Measurements from ENCODE around the gene CLDN9.

The CLDN9 gene

DNA sequence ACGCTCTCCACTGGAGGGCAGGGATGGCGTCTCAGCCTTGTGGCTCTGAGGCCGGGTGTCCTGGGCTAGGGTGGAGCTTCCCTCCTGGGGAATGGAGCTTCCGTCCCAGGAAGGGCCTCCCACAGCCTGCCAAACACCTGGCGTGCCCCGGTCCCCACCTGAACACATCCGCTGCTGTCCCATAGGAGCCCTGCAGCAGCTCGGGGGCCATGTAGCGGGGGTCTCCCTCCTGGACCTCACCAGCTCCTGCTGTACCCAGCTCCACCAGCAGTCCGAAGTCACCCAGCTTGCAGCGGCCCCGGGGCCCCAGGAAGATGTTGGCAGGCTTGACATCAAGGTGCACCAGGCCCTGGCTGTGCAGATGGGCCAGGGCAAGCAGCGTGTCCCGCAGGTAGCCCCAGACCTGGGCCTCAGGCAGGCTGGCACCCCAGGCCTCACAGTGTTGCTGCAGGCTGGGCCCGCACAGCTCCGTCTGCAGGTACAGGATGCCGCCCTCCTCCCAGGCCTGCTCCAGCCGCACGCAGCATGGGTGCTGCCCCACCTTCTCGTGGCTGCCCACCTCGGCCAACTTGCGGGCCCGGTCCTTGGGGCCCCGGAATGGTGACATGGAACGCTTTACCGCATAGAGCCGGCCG lies 37.4 kb upstream of the CLDN9 start:
- DNase-seq = no peak

DNA sequence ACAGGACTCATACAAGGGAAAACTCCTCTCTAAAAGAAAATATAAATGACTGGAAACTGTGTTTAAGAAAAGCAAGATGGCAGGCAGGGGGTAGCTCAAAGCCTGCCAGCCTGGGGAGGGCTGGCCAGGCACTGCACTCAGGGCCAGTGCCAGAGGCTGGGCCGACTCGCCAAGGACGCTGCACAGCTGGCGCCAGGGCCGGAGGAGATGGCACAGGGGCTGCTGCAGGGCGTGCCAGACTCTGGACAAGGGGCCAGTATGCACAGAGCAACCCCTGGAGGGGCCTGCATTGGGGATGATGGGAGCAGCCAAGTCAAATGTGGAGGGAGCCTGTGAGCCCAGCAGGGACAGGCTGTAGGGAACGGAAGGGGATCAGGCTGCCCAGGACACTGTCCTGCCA lies 36.5 kb upstream of the CLDN9 start:
- no peak for DNase-seq

DNA sequence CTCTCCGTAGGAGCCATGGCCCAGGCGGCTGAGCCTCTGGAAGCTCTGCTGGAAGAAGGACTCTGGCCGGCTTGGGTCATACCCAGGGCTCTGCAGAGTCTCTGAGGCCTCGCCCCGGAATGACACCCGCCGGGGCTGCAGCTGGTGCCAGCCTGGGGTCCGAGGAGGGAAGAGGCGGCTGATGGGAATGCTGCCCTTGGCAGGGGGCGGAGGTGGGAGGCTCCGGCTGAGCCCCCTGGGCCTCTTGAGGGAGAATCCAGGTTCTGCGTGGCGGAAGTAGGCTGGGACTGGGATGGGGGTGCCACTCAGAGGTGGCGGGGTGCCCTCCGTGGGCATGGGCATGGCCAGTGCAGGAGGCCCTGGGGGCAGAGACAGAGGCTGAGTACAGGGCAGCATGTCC lies 36.0 kb upstream of the CLDN9 start:
- DNase-seq = no peak

DNA sequence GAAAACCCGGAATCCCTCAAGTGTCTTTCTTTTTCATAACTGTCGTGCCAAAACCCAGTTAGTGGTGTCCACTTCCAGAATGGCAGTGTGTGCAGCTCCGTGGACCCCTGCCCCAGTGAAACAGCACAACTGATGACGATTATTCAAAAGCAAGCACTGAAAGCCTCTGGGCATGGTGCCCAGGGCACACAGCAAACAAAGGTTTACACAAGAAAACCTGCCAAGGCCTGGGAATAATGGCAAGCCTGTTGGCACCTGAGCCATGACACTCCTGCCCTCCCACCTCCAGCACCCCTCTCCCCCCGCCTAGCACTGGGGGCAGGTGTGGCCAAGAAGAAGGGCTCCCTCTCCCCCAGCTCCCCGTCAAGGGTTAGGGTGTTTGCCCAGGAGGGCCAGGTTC lies 35.3 kb upstream of the CLDN9 start:
- DNase-seq = no peak

DNA sequence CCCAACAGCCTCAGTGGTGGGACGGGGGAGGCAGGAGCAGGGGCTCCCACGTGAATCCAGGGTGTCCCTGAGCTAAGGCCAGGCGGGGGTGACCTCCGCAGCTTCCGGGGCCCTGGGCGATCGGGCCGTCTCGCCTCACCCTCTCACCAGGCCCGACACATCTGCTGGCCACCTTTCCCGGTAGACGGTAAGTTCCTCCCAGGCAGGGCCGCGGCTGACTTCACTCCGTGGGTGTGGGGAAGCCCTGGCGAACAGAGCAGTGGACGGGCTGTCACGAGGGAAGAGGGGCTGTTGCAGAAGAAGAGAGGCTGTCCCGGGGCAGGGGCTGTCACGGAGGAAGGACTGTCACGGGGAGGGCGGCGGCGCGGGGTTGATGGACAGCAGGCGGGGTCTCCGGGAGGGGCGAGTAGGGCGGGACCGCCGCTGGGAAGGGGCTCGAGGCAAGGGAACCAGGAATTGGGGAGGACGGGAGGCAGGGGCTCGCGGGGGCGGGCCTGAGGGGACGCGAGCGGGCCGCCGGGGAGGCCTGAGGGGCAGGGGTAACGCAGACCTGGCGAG lies 33.0 kb upstream of the CLDN9 start:
- DNase-seq = no peak

DNA sequence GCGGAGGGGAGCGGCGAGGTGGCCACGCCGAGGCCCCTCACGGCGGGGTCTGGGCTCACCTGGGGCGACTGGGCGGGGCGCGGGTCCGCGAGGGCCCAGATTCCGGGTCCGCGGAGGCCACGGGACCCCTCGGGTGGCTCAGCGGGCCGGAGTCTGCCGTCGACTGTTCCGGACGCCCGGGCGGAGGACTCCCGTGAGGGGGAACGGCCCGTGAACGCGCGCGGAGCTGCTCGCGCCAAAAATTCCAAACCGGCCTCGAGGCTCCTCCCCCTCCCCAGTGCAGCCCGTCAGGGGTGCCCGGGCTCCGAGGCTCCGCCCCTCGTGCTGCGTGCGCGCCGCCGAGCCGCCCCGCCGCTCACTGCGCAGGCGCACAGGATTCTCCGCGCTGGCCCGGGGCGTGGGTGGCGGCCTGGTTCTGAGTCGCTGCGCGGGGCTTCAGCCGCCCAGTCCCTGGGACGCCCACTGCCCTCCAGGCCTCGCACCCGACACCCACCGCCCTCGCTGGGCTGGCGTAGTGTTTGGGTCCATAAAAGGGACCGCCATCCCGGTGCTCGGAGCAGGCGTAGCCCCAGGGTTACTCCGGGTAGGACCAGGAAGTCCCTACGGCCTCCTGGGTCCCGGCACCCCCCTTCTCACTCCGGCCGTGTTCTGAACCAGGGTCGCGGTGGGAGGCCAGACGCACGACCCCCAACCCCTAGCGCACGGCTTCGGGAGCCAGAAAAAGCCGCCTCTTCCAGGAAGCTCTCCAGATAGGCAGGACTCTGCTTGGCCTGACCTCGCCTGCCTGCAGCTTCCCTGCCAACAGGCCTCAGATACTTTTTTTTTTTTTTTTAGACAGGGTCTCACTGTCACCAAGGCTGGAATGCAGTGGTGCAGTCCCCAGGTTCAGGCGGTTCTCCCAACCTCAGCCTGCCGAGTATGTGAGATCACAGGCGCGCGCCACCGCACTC lies 32.2 kb upstream of the CLDN9 start, which contains the start of gene PKMYT1:
Gene PKMYT1, minus strand, starts transcription at position 220 of the 950 bp plus-strand sequence. CDS start 789 bp downstream, outside the sequence.
- DNase-seq = peak; percentile 87

DNA sequence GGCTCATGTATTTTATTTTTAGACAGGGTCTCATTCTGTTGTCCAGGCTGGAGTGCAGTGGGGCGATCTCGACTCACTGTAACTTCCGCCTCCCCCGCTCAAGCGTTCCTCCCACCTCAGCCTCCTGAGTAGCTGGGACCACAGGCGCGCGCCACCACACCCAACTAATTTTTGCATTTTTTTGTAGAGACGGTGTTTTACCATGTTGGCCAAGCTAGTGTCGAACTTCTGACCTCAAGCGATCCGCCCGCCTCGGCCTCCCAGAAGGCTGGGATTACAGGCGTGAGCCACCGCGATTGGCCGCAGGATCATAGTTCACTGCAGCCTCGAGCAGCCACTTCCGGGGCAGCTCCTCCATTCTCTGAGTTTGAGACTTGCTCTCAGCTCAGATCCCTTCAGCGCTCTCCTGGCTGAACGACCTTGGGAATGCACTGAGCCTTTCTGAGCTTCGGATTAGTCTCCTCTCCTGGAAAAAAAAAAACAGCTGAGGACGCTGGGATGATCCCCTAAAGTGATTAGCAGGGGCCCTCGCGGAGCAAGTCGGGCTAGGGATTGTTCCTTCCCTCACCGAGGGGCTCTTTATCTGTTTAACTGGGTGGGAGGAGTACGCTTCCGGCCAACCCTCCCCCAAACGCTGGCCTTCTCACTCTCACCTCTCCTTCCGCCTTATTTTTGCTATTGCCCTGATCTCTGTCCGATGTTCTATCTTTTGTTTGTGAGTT lies 31.4 kb upstream of the CLDN9 start:
- DNase-seq = no peak

DNA sequence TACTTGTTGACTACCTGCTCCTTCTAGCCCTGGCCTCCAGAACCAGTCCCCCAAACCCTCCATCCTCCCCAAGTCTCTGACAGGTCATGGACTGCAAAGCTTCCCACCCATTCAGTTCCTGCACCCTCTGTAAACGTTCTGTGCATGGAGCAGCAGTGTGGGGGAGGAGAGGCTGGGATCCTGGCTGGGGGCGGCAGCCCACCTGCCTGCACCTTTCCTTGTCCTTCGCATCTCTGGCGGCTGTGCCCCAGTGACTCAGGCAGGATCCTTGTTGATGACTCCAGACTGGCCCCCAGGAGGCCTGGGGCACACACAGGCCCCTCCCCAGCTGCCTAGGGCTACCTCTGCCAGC lies 30.8 kb upstream of the CLDN9 start:
- no peak for DNase-seq

DNA sequence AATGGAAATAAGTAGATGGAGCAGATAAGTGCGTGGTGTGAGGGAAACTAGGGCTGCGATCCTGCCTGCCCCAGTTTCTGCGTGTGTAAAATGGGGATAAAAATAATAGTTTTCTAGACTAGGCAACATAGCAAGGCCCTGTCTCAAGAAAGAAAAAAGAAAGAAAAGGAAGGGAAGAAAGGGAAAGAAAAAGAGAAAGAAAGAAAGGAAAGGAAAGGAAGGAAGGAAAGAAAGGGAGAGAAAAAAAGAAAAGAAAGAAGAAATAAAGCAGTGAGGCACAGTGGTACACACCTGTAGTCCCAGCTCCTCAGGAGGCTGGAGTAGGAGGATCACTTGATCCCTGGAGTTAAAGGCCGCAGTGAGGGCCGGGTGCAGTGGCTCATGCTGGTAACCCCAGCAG lies 30.3 kb upstream of the CLDN9 start:
- DNase-seq = no peak

DNA sequence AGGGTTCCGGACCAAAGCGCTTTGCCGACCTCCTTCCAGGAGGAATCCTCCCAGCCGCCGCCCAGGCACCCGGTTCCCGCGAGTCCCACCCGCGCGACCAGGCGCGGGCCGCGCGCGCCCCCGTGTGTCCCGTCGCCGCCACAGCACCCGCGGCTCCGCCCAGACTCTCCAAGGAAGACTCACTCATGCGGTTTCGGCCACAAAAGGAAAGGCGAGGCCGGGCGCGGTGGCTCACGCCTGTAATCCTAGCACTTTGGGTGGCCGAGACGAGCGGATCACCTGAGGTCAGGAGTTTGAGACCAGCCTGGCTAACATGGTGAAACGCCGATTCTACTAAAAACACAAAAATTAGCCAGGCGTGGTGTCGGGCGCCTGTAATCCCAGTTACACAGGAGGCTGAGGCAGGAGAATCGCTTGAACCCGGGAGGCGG lies 29.0 kb upstream of the CLDN9 start:
- DNase-seq = peak; percentile 52

DNA sequence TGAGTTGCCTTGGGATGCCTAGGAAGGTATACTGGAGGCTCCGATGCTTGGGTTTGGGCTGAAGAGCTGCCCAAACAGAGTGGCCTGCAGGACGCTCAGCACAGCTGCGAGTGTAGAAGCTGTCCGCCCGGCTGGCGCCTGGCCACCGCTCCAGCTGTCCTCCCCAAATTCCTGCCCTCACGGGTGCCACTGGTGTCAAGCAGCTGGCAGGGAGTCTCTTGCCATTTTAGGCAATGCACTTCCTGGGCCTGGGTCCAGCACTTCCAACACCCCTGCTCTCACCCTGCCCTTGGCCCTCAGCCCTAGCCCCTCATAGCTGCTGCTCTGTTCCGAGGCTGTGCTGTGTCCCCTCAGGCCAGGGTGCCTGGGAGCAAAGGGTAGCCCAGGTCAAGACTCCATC lies 27.3 kb upstream of the CLDN9 start:
- DNase-seq = no peak

DNA sequence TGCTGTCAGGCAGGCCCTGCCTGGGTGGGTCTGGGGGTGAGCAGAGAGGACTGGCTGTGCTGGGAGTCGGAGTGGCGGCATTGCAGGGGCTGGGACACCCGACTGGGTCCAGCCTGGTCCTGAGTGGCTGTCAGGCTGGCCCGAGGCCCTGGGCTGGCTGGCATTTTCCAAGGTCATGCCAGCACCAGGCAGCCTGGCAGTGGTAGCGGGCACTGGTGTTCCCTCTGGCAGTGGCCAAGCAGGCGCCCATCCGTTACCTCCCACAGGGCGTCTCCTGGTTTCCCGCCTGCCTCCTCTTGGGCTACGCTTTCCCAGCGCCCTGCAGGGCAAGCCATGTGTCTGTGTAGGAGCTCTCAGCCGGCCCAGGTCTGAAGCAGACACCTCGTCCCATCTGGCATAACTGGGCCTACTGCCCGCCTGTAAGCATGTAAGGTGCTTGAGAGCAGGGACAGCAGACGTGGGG lies 26.8 kb upstream of the CLDN9 start:
- DNase-seq = no peak

DNA sequence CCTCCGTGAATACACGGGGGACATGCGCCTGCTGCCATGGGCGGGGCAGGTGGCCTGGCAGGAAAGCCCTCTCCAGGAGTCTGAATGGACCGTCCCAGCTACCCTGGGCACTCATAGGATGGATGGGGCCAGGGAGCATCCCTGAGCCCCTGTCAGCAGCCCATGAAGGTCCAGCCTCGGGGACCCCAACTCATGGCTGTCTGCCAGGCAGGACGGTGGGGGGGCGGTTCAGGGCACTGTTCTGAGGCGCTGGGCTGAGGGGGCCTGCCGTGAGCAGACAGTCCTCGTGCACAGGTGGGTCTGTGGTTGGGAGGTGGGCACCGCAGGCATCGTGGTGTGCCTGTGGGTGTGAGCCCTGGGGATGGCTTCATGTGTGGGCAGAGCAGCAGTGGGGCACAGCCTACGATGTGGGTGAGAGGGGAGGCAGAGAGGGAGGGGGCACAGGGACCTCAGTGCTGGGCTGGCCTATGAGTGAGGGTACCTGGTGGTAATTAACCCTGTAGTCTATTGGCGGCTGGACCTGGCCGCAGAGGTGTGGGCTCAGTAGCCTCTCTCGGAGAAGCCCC lies 26.0 kb upstream of the CLDN9 start:
- DNase-seq = no peak

DNA sequence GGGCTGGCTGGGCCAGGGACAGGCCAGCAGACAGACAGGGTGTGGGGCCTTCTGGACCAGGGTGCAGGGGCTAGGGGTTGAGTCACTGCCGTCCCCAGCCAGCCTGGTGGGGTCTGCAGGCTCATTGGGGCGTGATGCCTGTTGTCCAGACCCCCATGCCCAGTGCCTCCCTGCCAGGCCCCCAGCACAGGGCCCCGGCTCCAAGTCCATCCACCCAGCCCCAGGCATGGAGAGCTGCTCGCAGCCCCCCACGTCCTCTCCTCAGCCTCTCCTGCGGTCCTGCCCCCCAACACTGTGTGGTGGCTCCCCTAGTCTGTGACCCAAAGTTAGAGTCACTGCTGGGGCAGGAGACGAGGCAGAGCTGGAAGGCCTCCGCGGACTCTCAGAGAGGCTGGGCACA lies 25.4 kb upstream of the CLDN9 start:
- DNase-seq = no peak

DNA sequence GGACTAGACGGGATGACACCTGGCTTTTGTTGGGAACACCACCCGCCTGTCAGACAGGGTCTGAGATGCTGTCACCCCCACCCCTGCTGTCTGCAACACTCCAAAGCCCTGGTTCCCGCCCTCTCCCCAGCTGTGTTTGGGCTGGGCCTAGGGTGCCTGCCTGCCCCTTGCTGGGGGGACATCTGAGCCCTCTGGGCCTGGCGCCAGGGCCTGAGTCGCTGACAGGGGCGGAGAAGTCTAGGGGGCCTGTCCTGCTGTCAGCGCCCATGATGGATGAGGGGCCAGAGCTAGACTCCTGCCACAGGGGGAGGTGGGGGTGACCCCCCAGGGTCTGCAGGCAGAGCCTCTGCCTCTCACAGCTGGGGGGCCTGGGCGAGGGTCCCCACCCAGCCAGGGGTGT lies 24.9 kb upstream of the CLDN9 start:
- DNase-seq = no peak

DNA sequence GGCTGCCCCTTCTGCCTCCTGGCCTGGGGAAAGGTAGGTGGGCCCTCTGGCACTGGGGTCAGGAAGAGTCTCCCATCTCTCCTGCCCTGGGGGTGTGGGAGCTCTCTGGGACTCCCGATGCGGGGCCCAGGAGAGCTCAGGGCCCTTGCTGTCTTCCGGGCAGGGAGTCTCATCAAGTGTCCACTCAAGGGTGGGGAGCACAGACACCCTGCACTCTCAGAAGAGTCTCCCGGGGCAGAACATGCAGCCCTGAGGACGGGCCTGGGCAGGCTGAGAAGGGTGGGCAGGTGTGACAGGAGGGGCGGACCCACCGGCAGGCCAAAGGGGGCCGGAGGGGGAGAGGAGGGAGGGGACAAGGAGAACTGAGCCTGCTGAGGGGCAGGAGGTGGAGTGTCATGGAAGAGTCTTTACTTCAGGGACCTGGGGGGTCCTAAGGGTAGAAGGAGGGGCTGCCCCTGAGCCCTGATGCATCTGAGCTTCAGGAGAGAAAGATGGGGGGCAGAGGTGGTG lies 24.1 kb upstream of the CLDN9 start:
- DNase-seq = no peak

DNA sequence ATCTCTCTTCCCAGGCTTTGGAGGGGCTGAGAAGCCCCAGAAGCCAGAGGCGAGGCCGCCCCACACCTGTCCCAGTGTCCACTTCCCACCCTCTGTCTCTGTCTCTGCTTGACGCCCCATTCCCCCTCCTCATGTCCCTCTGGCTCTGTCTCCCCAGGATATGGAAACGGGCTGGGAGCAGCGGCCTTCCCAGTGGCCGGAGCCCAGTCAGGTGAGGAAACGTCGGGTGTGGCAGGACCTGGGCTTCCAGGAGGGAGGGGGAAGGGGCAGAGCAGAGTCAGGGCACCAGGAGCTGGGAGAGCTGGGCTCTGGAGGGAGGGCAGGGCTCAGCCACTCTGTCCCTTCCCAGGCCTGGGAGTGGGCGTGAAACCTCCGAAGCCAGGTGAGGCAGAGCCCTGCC lies 21.8 kb upstream of the CLDN9 start:
- DNase-seq = no peak

DNA sequence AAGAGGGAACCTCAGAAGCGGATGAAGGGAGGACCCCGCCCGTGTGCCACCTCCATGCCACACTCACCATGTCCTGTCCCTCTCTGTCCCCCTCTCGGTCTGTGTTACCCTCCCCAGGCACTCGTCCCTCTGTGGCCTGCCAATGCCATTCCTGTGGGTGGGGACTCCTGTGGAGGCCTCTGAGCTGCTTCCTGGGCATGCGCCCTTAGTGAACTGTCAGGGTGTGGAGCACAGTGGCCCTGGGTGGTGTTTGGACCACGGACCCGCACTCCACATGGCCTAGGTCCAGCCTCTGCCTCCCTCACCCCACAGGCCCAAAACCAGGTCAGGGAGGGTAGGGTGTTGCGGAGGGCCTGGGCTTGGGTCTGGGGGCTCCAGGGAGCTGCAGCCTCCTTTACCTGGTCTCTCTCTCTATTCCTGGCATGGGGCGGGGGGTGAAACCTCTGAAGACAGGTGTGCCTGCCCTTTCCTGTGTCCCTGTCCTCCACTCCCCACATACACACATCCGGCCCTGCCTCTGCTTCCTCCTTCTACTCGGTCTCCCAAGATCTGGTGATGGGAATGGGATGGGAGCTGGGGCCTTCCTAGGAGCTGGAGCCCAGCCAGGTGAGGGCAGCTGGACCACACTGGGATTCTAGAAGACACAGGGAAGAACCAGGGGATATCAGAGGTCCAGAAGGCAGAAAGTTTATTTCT lies 21.0 kb upstream of the CLDN9 start:
- no peak for DNase-seq

DNA sequence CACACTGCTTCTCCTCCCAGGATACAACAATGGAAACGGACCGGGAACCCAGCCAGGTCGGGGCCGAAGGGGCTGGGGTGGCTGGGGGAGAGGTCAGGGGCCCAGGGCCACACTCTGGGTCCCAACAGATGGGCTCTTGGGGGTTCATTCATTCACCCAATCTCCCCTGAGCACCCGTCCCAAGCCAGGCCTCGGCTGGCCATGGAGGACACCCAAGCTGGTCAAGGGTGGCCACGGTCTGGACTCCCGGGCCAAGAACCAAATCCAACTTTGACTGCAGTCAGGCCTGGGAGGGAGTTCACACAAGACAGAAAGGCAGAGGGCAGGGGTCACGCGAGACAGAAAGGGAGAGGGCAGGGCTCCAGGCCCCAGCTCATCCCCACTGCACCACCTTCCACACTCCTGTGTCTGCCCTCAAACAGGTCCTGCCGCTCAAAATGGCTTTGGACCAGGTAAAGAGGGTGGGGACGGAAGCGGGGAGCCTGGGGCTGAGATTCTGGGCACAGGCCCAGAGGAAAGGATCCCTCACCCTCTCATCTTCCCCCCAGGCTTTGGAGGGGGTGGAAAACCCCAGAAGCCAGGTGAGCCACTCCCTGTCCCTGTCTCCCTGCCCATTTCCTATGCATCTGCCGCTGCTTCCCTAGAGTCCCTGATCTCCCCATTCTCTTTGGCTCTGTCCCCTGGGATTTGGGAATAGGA lies 20.2 kb upstream of the CLDN9 start:
- DNase-seq = no peak

DNA sequence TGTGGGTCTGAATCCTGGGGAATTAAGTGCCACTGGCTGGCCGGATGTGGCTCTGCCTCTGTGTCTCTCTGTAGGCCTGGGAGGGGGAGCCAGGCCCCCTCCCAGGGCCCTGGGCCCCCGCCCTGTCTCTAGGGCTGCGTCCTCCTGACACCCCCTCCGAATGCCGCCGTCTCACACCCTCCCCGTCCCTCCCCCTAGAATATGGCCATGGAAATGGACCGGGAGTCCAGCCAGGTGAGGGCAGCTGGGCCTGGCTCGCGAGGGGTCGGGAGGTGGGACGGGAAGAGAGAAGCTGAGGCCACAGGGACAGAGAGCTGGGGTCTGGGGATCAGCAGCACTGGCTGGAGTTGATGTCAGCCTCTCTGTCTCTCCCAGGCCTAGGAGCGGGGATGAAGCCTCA lies 16.4 kb upstream of the CLDN9 start:
- no peak for DNase-seq

DNA sequence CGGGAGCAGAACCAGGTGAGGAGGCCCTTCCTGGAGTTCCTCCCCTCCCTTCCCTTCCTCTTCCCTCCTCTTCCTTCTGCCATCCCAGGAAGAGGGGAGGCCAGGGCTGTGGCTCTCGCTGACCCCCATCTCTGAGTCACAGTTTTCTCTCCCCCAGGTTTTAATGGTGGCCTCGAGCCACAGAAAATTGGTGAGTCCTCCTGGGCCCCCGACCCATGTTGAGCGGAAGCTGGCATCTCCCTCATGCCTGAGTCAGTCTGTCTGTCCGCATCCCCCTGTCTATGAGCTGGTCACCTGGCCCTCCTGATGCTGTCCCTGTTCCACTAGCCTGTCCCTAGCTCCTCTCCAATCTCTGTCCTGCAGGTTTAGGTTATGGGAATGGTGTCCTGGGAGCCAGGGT lies 12.8 kb upstream of the CLDN9 start:
- DNase-seq = no peak

All from GOT3 (cell line).